Lower leg skin (tissue), 4 donors: ENCODE results near the gene OR4D6. TPM values are rescaled to one million over a fixed set of nuclear protein-coding genes. Genes with fewer than 3 reads are reported as not detected.

Experiments
- DNase-seq, 2 donors: peaks; one replicate each; pipeline ENCODE4 v3.0.0-alpha.2; 2019; ENCODE audit warnings: low spot score in 2 of 2
- H3K4me3 ChIP-seq: fragments of 200-600 bp; sonication (generic); 2 replicates; pipeline ENCODE4 v1.5.1; 2017; ENCODE audit warnings: mild to moderate bottlenecking, low read depth; ENCODE audit not compliant: poor library complexity, severe bottlenecking
- CTCF ChIP-seq, 3 donors: fragments of 450-650 bp; IDR thresholded peaks; one replicate each; pipeline ENCODE4 v1.5.1; 2016; ENCODE audit warnings: antibody characterized with exemption in 3 of 3, mild to moderate bottlenecking in 3 of 3, moderate library complexity in 2 of 3
- POLR2A ChIP-seq, 2 donors: fragments of 450-650 bp; IDR thresholded peaks; one replicate each; pipeline ENCODE4 v1.6.1; 2016 to 2017; ENCODE audit warnings: antibody characterized with exemption in 2 of 2, mild to moderate bottlenecking in 1 of 2, moderate library complexity in 1 of 2
- WGBS, 2 donors: methylation state at CpG; one replicate each; pipeline ENCODE4 v1.1.5; 2018; 5-methylcytosine and 5-hydroxymethylcytosine counted together
- intact Hi-C: fragments of 100-400 bp; cut with DNase I; formaldehyde crosslinking; loops from one replicate; pipeline ENCODE4 v1.15.0; 2023; ENCODE audit warnings: low total_unique reads
- total RNA-seq, 4 donors: library from RNA; depleted of rRNA; stranded (reverse); fragments of >200 nt; gene quantifications; one replicate each; pipeline ENCODE4 v1.1.0, GENCODE V29; 2016

Gene OR4D6
- total RNA-seq, 4 donors from 2014 or later, result not detected

- TF ChIP-seq CTCF (IDR thresholded peaks at IDR 0.05) (no peak), POLR2A (IDR thresholded peaks at IDR 0.05) (no peak)
- intact Hi-C loops, result no loop called here
- H3K4me3 ChIP-seq, result no peak within 1 kb of the TSS
- DNase-seq, result no peak
These were observed 16.3 kb downstream of the OR4D6 start, which contains the start of gene OR4D10 for GRCh38 chr11:59473015-59473414. Gene OR4D10 (plus strand): TSS chr11:59473315. CDS start chr11:59477430, 4,115 bp downstream.

GRCh38 chr11:59475176-59475575 is 18.4 kb downstream of the OR4D6 start:
- intact Hi-C loops, result no loop called here
- TF ChIP-seq POLR2A (IDR thresholded peaks at IDR 0.05), result no peak
- TF ChIP-seq CTCF (IDR thresholded peaks at IDR 0.05), result no peak
- H3K4me3 ChIP-seq, result no peak overlapping the region
- WGBS, 2 donors, result 59 to 62% methylated on average over 9 of the region's 9 CpGs
- no peak for DNase-seq

GRCh38 chr11:59479906-59480305 is 23.1 kb downstream of the OR4D6 start:
- TF ChIP-seq POLR2A (IDR thresholded peaks at IDR 0.05) (no peak), CTCF (IDR thresholded peaks at IDR 0.05) (no peak)
- no peak overlapping the region for H3K4me3 ChIP-seq
- DNase-seq, result no peak
- intact Hi-C loops, result no loop called here

- TF ChIP-seq CTCF (IDR thresholded peaks at IDR 0.05), result no peak
- no peak for TF ChIP-seq POLR2A (IDR thresholded peaks at IDR 0.05)
- WGBS, 2 donors, result 76 to 90% methylated on average over 3 of the region's 3 CpGs
- intact Hi-C loops, result no loop called here
- no peak overlapping the region for H3K4me3 ChIP-seq
- no peak for DNase-seq
These were observed 23.6 kb downstream of the OR4D6 start for GRCh38 chr11:59480359-59480758.

- TF ChIP-seq POLR2A (IDR thresholded peaks at IDR 0.05) (no peak), CTCF (IDR thresholded peaks at IDR 0.05) (no peak)
- WGBS, 2 donors, result 32 to 91% methylated on average over 1 of the region's 1 CpG
- no peak overlapping the region for H3K4me3 ChIP-seq
- DNase-seq, result no peak
- intact Hi-C loops, result no loop called here
These were observed 45.2 kb downstream of the OR4D6 start for GRCh38 chr11:59501931-59502330.

GRCh38 chr11:59503276-59503675 is 46.5 kb downstream of the OR4D6 start, which contains the start of gene OR4D11:
Gene OR4D11 (plus strand): TSS chr11:59503576. CDS start chr11:59503576, 0 bp downstream.
- no peak within 1 kb of the TSS for H3K4me3 ChIP-seq
- TF ChIP-seq POLR2A (IDR thresholded peaks at IDR 0.05) (no peak), CTCF (IDR thresholded peaks at IDR 0.05) (no peak)
- DNase-seq, result no peak
- intact Hi-C loops, result no loop called here
